OCI-M2 (cell line): ENCODE data around the gene TSPAN9.

Experiments
- DNase-seq: peaks from one replicate; lab custom pipeline; 2025; ENCODE audit not compliant: unreplicated experiment; lab: John Stamatoyannopoulos, UW

The TSPAN9 gene

DNA sequence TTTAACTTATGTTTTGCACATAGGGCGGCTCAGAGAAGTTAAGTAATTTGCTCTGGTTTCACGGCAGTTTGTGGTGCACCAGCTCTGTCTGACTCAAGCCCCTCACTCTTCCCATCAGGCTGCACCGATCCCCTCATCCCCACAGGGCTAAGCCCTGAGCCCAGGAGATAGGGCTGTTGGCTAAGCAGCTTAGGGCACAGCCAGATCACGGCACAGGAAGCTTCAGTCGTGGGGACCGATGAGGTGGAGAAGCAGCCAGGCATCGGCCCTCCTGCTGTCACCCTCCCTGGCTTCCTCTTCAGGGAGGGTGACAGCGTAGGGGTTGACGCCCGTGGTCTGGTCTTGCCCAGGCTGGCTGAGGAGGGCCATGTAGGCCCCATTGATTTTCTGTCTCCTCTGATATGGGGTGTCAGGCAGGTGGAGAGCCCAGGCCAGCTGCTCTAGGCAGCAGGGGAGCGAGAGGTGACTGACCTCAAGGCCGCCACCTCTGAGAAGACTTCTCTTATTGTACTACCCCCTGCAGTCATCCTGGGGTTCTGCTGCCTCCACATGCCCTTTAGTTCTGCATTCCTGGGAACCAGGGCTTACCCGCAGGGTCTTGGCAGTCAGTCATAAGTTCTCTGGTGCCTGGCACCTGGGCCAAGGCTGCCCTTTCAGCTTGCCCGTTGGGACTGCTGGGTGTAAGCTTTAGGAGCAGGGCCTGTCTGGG, 166.4 kb downstream of the TSPAN9 start:
- DNase-seq, result no peak

DNA sequence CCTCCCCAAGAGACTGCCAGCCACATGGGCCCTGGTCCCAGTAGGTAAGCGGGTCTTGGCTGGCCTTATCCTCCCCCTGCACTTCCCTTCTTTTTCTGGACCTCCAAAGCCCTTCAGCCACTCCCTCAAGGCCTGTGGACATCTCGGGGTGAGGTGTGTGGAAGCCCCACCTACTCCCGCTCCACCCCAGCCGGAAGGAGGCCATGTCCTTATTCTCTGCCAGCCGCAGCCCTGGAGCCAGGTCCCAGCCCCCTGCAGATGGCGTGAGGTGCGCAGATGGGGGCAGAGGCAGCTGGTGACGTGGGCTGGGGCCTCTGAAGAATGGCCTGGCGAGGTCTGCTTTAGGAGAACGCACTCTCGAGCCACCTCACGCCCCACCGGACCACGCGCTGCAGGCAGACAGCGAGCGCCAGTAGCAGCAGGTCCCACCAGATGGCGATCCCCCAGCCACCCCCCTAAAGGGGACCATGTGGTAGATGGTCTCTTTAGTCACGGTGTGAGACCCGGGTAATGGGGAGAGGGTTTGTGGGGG, 167.1 kb downstream of the TSPAN9 start:
- DNase-seq, result no peak

DNA sequence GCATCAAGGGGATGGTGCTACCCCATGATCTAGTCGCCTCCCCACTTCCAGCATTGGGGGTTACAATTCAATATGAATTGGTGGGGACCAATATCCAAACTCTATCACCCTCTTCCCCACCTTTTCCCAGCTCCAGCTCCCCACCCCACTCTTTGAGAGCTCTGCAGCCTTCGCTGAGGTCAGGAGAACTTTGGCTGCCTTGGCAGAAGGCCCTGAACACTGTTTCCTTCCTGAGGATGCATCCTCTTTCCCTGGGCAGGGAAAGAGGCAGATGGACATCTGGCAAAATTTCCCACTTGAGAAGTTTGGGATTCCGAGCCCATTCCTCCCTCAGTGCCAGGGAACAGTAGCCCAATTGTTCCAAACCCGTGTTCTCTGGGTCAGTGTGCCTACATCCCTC, 169.1 kb downstream of the TSPAN9 start:
- no peak for DNase-seq

DNA sequence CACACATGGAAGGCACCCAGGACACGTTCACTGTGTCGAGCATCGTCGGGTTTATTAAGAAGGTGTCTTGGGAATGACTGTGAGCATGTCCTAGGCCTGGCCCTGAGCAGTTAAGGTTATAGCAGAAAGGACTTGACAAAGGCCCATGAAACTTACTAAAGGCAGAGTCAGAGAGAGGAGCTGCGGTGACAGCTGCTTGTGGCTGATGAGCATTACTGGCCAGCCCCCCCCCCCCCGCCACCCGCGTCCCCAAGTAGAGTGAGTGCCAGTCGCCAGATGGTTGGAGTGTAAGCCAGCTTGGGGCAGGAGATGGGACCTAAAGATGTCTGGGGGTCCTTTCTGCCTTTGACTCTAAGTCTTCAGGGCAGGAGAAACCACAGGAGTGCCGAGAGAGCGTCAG, 169.9 kb downstream of the TSPAN9 start:
- DNase-seq, result no peak

DNA sequence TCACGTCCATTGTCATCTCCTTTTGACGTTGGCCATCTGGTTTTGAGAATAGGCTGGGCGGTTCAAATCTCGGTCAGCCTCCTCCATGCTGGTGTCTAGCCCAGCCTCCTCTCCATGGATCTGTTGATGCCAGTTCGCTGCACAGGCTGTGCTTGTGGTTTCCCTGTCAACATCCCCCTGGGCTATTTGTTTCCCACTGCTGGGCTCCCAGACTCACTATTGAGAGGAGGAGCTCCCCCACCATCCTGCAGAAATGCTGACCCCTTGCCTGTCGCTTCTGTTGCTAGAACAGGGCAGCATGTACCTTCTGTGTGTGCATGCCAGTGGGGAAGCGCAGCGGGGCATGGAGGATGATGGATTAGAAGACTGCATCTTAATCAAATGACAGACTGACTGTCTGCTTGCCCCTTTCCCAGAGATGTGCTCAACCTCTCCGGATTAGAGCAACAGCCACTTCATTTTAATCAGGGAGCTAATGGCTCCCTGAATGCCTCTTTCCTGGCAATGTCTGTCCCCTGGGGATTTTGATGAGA, 170.5 kb downstream of the TSPAN9 start:
- DNase-seq, result no peak

DNA sequence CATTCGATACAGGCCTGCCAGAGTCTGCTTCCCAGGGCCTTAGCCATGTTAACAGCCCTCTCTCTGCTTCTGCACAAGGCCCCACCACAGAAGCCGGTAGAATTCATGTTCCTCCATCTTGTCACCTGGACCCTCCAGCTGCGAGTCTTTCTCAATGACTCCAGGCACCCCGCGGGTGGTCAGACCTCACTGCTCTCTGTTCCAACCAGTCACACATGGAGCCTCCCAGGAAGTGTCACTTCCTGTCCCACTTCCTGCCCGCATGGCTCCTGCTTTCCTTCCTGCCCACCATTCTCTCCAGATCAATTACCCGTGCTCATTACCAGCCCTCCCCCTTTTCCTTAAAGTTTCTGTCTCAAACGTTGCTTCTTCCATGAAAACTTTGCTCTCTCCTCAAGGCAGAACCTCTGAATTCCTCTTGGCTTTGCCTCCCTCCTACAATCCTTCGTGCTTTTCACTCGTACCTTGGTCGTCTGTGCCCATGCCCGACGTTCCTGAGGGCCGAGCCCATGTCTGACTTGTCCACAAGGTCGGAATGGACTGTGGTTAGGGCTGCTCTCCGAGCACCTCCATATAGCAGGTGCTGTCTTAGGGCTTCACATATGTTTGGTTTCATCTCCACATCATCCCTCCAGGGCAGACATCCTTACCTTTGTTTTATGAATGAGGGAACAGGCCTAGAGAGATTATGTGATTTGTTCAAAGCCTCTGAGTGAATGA, 172.1 kb downstream of the TSPAN9 start:
- no peak for DNase-seq

DNA sequence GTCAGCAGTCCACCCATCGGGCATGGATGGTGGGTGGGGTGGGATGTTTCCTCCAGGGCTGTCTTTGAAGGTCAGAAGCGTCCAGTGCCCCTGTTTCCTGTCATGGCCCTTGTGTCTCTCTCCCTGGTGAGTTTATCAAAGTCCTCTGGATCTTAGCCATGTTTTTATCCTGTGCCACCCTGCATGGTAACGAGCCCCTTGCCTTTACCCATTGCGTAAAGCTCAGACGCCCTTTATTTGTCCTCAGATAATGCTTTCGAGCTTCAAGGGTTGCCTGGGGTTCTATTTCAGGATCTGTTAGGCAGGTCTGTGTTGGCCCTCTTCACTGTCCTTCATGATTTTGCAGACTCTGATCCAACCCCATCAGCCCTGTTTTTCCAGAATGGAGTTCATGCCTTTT, 172.9 kb downstream of the TSPAN9 start:
- no peak for DNase-seq

DNA sequence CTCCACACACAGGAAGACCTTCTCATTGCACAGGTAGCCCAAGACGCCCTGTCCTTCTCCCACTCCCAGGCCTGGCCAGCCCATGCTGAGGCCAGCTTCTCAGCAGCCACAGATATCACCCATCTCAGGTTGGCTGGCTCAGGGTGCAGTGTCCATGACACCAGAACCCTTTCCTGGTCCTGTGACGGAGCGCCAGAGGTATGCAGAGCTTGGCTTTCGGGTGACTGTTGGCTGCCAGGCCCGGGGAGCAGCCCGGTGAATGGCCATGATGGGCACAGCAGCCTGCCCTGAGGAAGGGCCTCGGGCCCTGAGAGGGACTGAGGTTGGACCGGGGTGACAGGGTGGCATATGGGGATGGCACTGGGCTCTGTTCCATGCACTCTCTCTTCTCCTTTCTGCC, 173.4 kb downstream of the TSPAN9 start:
- DNase-seq, result no peak

DNA sequence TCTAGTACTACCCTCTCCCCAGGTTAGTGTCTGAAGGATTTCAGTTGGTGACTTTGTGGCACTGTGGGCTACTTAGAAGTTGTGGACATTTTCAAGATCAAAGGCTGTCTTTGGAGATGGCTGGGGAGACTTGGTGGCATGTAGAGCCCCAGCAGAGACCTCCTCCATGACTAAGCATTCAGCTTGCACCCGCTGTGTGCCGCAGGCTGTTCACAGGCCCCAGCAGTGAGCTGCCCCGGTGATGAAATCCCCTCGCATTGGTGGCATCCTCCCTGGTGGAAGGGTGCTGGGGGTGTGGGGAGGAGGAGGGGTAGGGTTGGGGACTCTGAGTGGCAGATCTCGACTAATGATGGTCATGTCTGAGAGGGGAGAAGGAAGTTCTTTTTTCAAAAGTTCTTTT, 173.9 kb downstream of the TSPAN9 start:
- DNase-seq, result no peak

DNA sequence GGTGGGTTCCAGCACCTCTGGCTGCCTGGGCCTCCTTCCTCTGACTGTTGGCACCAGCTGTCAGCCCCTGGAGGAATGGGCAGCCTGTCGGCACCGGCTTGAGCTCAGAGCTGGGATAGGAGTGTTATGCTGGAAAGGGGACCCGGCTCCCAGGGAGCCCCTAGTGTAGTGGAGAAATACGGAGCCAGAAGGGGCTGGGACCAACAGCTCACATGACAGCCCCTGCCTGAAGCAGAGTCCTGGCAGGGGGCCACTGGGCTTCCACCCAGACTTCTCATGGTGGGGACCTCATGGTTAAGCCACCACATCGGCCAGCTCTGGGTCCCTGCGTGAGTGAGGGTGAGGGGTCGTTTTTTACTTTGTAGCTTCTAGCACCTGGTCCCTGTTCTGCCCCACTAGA, 174.5 kb downstream of the TSPAN9 start:
- DNase-seq, result no peak

DNA sequence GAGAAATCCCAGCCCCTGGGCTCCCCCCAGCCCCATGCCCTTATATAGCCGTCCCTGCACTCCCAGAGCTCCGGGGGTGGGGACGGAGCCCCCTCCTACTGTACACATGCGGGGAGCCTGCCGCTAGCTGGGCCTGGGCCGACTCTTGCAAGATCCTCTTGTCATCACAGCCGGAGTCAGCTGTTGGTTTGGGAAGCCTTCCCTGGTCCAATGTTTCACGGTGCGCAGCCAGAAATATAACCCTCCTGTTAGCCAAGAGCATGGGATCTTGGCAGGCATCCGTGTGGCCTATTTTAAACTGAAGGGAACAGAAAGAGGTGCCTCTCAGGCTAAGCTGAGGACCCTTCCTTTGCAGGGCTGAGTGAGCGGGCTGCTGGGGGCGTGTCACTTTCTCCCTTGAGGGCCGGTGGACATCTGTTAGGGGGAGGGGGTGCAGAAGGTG, 175.3 kb downstream of the TSPAN9 start:
- DNase-seq, result no peak

DNA sequence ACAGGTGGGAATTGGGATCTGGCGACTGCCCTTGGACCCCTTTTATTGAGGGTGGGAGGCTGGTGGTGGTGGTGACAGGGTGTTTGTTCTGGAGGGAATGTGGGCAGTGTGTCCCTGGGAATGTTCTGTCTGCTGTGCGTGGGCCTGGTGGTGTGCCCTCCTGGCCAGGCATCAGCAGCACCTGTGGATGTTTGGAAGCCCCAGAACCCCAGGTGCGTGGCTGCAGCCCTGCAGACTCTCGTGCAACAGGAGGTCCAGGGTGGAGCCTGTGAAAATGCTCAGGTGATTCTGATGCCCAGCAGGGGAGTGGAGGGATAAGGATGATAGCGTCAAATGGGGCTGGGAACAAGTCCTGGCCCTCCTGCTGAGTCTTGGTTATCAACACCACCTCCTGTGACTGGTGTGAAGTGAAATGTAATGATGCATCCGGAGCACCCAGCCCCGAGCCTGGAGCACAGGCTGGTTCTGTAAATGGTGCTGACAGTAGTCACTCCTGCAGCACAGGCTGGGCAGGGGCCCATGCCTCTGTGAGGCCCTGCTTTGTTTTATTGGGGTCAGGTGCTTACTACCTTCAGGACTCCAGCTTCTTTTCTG, 176.6 kb downstream of the TSPAN9 start:
- no peak for DNase-seq

DNA sequence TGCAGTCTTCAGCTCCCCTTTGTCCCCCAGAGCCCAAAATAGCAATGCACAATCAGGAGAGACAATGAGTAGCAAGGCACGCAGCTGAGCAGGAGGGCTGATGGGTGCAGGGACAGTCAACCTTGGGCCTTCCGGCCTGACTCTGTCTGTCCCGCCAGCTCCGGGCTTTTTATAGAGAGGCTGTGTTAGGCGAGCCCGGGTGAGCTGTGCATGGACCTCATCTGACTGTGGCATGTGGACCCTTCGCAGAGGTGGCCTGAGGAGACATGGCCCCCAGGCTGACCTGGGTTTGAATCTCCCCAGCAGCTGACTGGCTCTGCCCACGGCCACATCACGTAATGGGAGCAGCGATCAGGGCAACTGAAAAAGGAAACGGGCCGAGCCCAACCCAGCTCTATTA, 177.9 kb downstream of the TSPAN9 start:
- DNase-seq, result no peak

DNA sequence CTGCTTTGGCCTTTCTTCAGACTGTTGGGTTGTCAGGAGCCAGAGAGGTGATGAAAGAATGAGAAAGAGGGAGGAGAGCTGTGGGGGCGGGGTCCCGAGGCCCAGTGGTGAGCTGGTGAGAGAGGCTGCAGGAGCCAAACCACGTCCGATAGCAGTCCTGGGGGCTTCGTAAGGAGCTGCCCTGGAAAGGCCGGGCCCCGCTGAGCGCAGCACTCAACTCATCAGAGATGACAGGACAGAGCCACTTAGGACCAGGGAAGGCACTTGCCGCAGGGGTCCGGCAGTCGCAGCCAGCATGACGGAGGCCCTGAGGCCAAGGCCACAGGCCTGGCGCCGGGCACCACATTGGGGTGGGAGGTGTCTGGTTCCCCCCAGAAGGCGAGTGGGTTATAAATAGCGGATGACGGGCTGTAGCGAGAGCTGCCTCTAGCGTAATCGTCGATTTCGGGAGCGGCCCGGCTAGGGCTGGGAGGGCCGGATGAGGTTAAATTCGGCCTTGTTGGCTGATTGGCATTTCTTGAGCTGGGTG, 179.0 kb downstream of the TSPAN9 start:
- no peak for DNase-seq

DNA sequence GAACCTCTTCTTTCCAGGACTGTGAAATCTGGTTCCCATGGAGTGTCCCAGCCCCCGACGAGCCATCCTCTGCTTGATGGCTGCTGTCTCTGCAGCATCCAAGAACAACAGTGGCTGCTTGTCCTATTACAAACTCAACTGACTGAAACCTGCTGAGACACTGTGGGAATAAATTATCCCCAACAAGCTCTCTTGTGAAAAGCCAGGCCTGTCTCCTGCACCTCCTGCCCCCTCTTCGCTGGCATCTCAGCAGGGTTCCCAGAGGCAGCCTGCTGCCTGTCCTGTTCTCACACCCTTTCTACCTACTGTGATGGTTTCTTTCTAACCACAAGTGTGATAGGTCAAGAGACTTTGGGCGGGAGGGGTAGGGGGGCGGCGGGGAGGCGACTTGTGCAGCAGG, 180.2 kb downstream of the TSPAN9 start:
- no peak for DNase-seq

DNA sequence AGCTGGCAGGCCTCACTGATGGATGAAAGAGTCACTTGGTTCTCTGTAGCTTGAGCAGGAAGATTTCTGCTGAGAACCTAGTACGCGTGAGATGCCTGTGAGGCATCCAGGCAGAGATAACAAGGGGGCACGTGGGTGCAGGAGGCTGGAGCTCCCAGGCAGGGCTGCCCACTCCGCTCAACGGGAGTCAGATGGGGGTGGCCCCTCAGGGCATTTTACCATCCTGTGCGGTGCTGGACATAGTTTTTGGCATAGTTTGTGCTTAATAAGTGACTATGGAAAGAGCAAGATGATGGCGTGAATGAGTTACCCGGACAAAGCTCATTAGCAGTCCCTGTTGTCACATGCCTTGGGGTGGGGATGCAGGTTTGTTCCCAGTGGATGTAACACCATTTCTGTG, 182.8 kb downstream of the TSPAN9 start:
- DNase-seq, result no peak

DNA sequence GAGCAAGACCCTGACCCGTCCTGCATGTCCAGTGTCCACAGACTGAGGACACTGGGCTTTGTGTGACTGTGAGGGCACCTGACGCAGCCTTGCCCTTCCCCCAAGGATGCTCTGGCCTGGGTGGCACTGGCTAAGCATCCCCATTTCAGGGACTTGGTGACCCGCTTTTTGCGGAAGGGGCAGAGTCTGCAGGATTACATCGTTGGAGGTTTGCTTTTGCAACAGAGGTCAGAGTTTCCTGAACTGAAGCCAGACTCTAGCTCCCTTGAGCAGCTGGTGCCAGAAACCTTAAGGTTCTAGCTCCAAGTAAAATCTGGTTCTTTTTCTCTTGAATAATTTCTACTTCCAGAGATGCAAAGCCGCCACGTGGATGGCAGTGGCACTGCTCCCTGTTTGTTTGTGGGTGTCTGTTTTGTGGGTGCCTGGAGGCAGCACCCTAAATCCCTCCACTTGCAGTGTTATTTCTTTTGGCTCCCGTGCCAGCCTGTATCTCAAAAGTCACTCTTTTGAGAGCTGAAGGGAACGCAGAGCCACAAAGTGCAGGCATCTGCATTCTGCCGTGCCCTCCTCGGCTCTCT, 184.7 kb downstream of the TSPAN9 start:
- no peak for DNase-seq

DNA sequence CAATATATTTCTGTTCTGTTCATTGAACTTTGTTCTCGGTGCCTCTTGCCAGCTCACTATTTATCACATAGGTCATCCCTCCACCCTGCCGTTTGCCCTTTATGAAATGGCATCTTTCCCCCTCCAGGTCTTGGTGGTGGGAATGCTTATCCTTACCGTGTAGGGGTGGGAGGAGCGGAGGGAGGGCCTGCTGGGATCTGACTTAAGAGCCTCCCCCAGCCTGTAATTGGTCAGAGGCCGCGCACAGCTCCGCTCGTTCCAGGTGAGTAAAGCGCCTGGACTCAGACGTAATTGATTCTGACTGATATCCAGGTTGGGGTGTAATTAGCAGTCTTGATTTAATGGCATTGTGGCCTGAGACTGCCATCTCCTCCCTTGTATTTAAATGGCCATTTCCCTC, 185.3 kb downstream of the TSPAN9 start:
- no peak for DNase-seq

DNA sequence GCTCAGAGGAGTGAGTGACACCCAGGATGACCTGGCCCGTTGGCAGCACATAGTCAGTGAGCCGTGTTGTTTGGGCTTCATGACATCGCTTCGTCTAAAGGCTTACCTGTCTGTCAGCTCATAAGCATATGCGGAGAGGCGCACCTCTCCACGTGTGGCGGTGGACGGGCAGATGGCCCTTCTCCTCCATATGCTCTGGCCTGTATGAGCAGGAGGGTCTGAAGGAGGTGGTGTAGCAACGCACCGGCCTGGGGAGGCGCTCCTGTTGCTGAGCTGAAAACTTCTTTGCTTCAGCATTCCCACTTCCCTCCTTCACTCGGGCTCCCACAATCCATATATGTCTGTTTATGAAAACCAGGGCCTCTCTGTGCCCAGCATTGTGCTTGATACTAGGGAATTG, 186.1 kb downstream of the TSPAN9 start:
- no peak for DNase-seq

DNA sequence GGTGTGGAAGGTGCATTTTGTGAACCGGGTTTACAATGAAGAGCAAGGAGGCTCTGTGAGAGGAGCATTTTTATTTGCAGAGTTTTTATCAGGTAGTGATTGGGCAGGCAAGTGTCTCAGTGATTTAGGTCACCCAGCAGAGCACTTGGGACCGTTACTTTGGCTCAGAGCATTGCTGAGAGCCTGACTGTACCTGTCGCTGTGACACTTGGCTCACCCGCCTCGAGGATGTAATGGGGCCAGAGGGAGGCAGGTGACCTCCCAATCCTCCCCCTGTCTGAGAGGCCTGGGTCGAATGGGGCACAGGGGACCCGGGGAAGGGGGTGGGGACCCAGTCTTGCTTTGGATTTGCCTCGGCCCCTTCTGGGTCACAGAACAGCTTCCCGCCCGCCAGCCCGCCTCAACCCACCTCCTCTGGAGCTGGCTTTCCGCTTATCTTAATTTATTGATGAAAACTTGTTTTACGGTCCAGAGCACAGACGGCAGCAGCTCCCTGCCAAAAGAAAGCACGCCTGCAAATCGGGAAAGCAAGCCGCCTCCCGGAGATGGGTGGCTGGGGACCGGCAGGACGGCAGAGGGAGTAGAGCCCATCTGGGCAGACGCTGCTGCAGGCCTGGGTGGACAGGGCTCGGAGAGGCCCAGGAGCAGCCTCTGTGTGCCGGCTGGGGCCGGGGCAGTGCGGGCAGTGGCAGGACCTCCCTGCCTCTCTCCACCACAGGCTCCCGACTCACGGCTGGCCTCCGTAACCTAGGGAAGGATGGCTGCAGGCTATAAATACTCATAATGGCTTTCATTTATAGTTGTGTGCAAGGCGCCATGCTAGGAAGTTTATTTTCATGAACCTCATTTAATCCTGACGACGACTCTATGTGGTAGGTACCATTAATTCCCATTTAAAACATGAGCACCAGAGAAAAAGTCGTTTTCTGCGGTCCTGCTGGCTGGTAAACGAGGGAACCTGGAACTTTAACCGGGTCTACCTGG, 187.1 kb downstream of the TSPAN9 start:
- DNase-seq, result no peak
